Tibial nerve (tissue), 4 donors: ENCODE measurements around the gene PACSIN2. TPM values are rescaled to one million over a fixed set of nuclear protein-coding genes. Genes with fewer than 3 reads are reported as not detected.
"Not testable (repeated sequence)": the region's sequence is repeated elsewhere in the genome, so short reads cannot be mapped to it uniquely, and the experiment has no call there.

ENCODE experiments used
- DNase-seq, 2 donors: peaks; one replicate each; pipeline ENCODE4 v3.0.0-alpha.2; 2019; ENCODE audit warnings: low spot score in 2 of 2
- H3K27ac ChIP-seq, 4 donors: fragments of 200-600 bp; sonication (generic) in 3 of 4; one replicate each; pipeline ENCODE4 v1.5.1; 2017 to 2019; ENCODE audit warnings: mild to moderate bottlenecking in 1 of 4
- H3K27me3 ChIP-seq, 2 donors: fragments of 200-600 bp; sonication (generic) in 1 of 2; one replicate each; pipeline versions ENCODE4 v1.5.1 to v1.6.0; 2017 to 2019
- H3K36me3 ChIP-seq, 3 donors: fragments of 200-600 bp; sonication (generic); one replicate each; pipeline ENCODE4 v1.5.1; 2018 to 2019
- H3K4me1 ChIP-seq, 4 donors: fragments of 200-600 bp; sonication (generic) in 3 of 4; one replicate each; pipeline ENCODE4 v1.5.1; 2017 to 2019
- H3K4me3 ChIP-seq, 4 donors: fragments of 200-600 bp; sonication (generic) in 3 of 4; one replicate each; pipeline ENCODE4 v1.5.1; 2017 to 2019; ENCODE audit warnings: mild to moderate bottlenecking in 1 of 4, moderate library complexity in 1 of 4
- H3K9me3 ChIP-seq, 4 donors: fragments of 200-600 bp; sonication (generic) in 3 of 4; one replicate each; pipeline ENCODE4 v1.5.1; 2017 to 2019
- CTCF ChIP-seq, 5 experiments: fragments of 200-600 bp in 3 of 5; fragments of 450-650 bp in 2 of 5; sonication (generic) in 3 of 5; IDR thresholded peaks; one replicate each; pipeline ENCODE4 v1.5.1; 2016 to 2019; ENCODE audit warnings: antibody characterized with exemption in 5 of 5, mild to moderate bottlenecking in 3 of 5, moderate library complexity in 2 of 5
- EP300 ChIP-seq, 2 donors: sonication (generic); formaldehyde crosslinking; IDR thresholded peaks; one replicate each; pipeline ENCODE4 v1.6.1; 2017; ENCODE audit warnings: antibody characterized with exemption in 2 of 2, mild to moderate bottlenecking in 1 of 2
- POLR2A ChIP-seq, 2 donors: fragments of 450-650 bp; IDR thresholded peaks; one replicate each; pipeline ENCODE4 v1.6.1; 2017; ENCODE audit warnings: antibody characterized with exemption in 2 of 2, mild to moderate bottlenecking in 2 of 2, moderate library complexity in 2 of 2
- WGBS, 2 donors: methylation state at CpG; one replicate each; pipeline ENCODE4 v1.1.5; 2018; 5-methylcytosine and 5-hydroxymethylcytosine counted together
- total RNA-seq, 4 donors: library from RNA; depleted of rRNA; stranded (reverse); fragments of >200 nt; gene quantifications; one replicate each; pipeline ENCODE4 v1.1.0, GENCODE V29; 2016

PACSIN2 gene
- total RNA-seq, 4 donors from 2014 or later = 45.9 to 78.2 (median 59.0) TPM

DNA sequence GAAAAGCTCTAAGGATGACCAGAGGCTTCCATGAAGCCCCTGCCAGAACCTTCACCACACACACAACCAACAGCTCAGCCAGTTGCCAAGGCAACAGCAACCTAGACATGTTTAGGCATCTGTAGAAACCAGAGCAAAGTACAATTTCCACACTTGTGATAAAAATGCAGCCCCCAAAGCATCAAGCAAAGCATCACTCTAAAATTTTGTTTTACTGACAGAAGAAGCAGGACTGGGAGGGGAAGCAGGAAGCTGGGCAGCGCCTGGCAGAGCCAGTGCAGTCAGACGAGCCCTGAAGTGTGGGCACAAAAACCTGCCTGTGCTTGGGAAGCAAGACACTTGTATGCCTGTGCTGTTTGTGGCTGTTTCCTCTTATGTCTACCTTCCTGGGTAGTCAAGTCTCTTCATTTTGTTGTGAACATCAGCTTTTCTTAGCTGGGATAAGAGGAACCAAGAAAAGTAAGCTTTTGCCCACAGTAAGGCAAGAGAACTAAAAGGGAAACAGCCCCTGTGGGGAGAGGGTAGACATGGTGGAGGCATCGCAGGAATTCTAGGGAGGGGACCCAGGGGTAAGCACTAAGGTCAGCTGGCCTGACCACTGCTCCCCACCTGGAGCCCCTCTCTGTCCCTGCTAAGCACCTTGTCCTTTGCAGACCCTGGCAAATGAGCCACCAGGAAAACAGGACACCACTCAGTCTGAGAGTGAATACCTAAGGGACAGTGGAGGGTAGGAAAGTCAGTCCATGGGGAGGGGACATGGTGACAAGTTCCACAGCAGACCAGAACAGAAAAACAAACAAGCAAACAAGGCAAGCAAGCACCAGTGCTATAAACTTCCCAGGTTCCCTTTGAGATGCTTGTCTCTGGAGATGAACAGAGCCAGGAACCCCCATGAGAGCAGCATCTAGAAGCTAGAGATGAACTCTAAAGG, 13.4 kb downstream of the PACSIN2 start:
- Histone ChIP-seq H3K4me3 (no peak overlapping the region), H3K36me3 (peaks cover 0 to 4% (median 0%) of the 10 kb centered on the region in 3 donors), H3K27me3 (no peaks in the 10 kb centered on the region), H3K27ac (peak overlapping the region in 1 of 4 donors; percentile 5), H3K4me1 (peaks cover 0 to 74% (median 22%) of the 10 kb centered on the region in 4 donors), H3K9me3 (peaks cover 0 to 8% (median 0%) of the 10 kb centered on the region in 4 donors)
- 37 to 42% methylated on average over 3 of the region's 3 CpGs for WGBS, 2 donors
- no peak for DNase-seq
- TF ChIP-seq CTCF (IDR thresholded peaks at IDR 0.05) (no peak), POLR2A (IDR thresholded peaks at IDR 0.05) (no peak), EP300 (IDR thresholded peaks at IDR 0.05) (no peak)

- no peak overlapping the region for H3K27ac ChIP-seq
- peaks cover 0 to 4% (median 0%) of the 10 kb centered on the region in 3 donors for H3K36me3 ChIP-seq
- WGBS, 2 donors = 65 to 73% methylated on average over 8 of the region's 8 CpGs
- H3K27me3 ChIP-seq = no peaks in the 10 kb centered on the region
- DNase-seq = no peak
- peaks cover 0 to 8% (median 0%) of the 10 kb centered on the region in 4 donors for H3K9me3 ChIP-seq
- H3K4me1 ChIP-seq = peaks cover 0 to 82% (median 29%) of the 10 kb centered on the region in 4 donors
- no peak overlapping the region for H3K4me3 ChIP-seq
- no peak for TF ChIP-seq CTCF (IDR thresholded peaks at IDR 0.05)
- TF ChIP-seq POLR2A (IDR thresholded peaks at IDR 0.05) = no peak
- TF ChIP-seq EP300 (IDR thresholded peaks at IDR 0.05) = no peak
These were observed 14.3 kb downstream of the PACSIN2 start for GRCh38 chr22:43000441-43001175.

DNA sequence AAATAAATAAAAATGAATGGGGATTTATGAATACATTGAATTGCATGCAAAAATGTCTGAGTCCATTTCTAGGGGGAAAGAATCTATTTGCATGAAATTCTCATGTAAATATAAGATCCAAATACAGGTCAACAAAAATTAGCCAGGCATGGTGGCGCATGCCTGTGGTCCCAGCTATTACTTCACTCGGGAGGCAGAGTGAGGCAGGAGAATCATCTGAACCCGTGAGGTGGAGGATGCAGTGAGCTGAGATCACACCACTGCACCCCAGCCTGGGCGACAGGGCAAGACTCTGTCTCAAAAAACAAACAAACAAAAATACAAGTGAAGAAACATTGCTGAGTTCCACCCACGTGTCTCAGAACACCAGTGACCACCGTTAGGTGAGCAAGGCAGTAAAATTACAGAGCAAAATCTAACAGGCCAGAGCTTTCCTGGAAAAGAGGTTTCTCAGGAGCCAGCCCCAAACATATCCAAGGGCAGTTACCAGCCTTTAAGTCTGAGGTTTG, 17.3 kb downstream of the PACSIN2 start:
- Histone ChIP-seq H3K36me3 (peaks cover 0 to 4% (median 0%) of the 10 kb centered on the region in 3 donors), H3K9me3 (peaks cover 0 to 8% (median 0%) of the 10 kb centered on the region in 4 donors), H3K4me3 (no peak overlapping the region), H3K4me1 (peaks cover 0 to 86% (median 47%) of the 10 kb centered on the region in 4 donors), H3K27ac (no peak overlapping the region), H3K27me3 (no peaks in the 10 kb centered on the region)
- TF ChIP-seq EP300 (IDR thresholded peaks at IDR 0.05) (no peak), POLR2A (IDR thresholded peaks at IDR 0.05) (no peak), CTCF (IDR thresholded peaks at IDR 0.05) (no peak)
- WGBS, 2 donors = 65 to 75% methylated on average over 6 of the region's 6 CpGs
- DNase-seq = no peak

GRCh38 chr22:42996646-42997365, 18.1 kb downstream of the PACSIN2 start:
- peak overlapping the region in 3 of 4 donors; percentile 30 to 64 (median 60) for H3K27ac ChIP-seq
- H3K27me3 ChIP-seq = no peaks in the 10 kb centered on the region
- peaks cover 0 to 8% (median 0%) of the 10 kb centered on the region in 4 donors for H3K9me3 ChIP-seq
- 50 to 52% methylated on average over 10 of the region's 10 CpGs for WGBS, 2 donors
- no peak overlapping the region for H3K4me3 ChIP-seq
- no peak for DNase-seq
- no peak for TF ChIP-seq CTCF (IDR thresholded peaks at IDR 0.05)
- no peak for TF ChIP-seq EP300 (IDR thresholded peaks at IDR 0.05)
- TF ChIP-seq POLR2A (IDR thresholded peaks at IDR 0.05) = no peak
- peaks cover 0 to 4% (median 0%) of the 10 kb centered on the region in 3 donors for H3K36me3 ChIP-seq
- peaks cover 0 to 77% (median 47%) of the 10 kb centered on the region in 4 donors for H3K4me1 ChIP-seq

- peaks cover 0 to 76% (median 47%) of the 10 kb centered on the region in 4 donors for H3K4me1 ChIP-seq
- not testable (repeated sequence) for DNase-seq, H3K27me3 ChIP-seq, H3K9me3 ChIP-seq, H3K4me3 ChIP-seq, H3K36me3 ChIP-seq
- H3K27ac ChIP-seq = peak overlapping the region; percentile 45 to 74 (median 69)
- 72 to 77% methylated on average over 7 of the region's 7 CpGs for WGBS, 2 donors
These were observed 19.3 kb downstream of the PACSIN2 start for GRCh38 chr22:42995654-42996053.
